Astrocyte (in vitro differentiated cells and primary cell): ENCODE data around the gene RAB26. TPM values are rescaled to one million over a fixed set of nuclear protein-coding genes. Genes with fewer than 3 reads are reported as not detected.

ENCODE experiments used
- DNase-seq: peaks from one replicate; pipeline ENCODE4 v3.0.0-alpha.2; 2010; ENCODE audit warnings: low read depth
- FAIRE-seq: peaks from 2 replicates; lab custom pipeline; 2011; peaks lifted over from hg19 to GRCh38; lab: Jason Lieb, UNC
- H2AFZ ChIP-seq: 2 replicates; pipeline ENCODE4 v1.6.0; 2012; ENCODE audit warnings: low read depth, low read length, inconsistent platforms
- H3K27ac ChIP-seq: 2 replicates; pipeline ENCODE4 v1.5.1; 2011; ENCODE audit warnings: low read depth, low read length, inconsistent platforms
- H3K27me3 ChIP-seq: 2 replicates; pipeline ENCODE4 v1.6.0; 2011; ENCODE audit warnings: low read length, inconsistent platforms; ENCODE audit not compliant: insufficient read depth
- H3K36me3 ChIP-seq: 2 replicates; pipeline ENCODE4 v1.5.1; 2011; ENCODE audit warnings: low read length, inconsistent platforms; ENCODE audit not compliant: insufficient read depth
- H3K4me1 ChIP-seq: 2 replicates; pipeline ENCODE4 v1.5.1; 2011; ENCODE audit warnings: low read length, inconsistent platforms; ENCODE audit not compliant: insufficient read depth
- H3K4me2 ChIP-seq: 2 replicates; pipeline ENCODE4 v1.6.0; 2012; ENCODE audit warnings: low read length, inconsistent platforms
- H3K4me3 ChIP-seq: 2 replicates; pipeline ENCODE4 v1.5.1; 2011; ENCODE audit warnings: low read depth, mild to moderate bottlenecking, low read length, inconsistent platforms; ENCODE audit not compliant: insufficient read depth
- H3K79me2 ChIP-seq: 2 replicates; pipeline ENCODE4 v1.6.0; 2012; ENCODE audit warnings: mild to moderate bottlenecking, low read length, inconsistent platforms; ENCODE audit not compliant: insufficient read depth
- H3K9ac ChIP-seq: 2 replicates; pipeline ENCODE4 v1.6.0; 2012; ENCODE audit warnings: mild to moderate bottlenecking, low read length, inconsistent platforms
- H3K9me3 ChIP-seq: 2 replicates; pipeline ENCODE4 v1.5.1; 2012; ENCODE audit warnings: low read depth, mild to moderate bottlenecking, low read length, inconsistent platforms; ENCODE audit not compliant: insufficient read depth
- H4K20me1 ChIP-seq: 2 replicates; pipeline ENCODE4 v1.6.0; 2012; ENCODE audit warnings: low read length, inconsistent platforms; ENCODE audit not compliant: insufficient read depth
- H3K27ac Mint-ChIP-seq: one replicate; pipeline ENCODE4 v1.8.0; 2021; ENCODE audit warnings: mild to moderate bottlenecking, mixed read lengths; ENCODE audit not compliant: unreplicated experiment
- H3K27me3 Mint-ChIP-seq: one replicate; pipeline ENCODE4 v1.8.0; 2021; ENCODE audit warnings: low read depth, mixed read lengths; ENCODE audit not compliant: unreplicated experiment
- H3K36me3 Mint-ChIP-seq: one replicate; pipeline ENCODE4 v1.8.0; 2021; ENCODE audit warnings: low read depth, mixed read lengths; ENCODE audit not compliant: unreplicated experiment
- H3K4me1 Mint-ChIP-seq: one replicate; pipeline ENCODE4 v1.8.0; 2021; ENCODE audit warnings: low read depth, mixed read lengths; ENCODE audit not compliant: unreplicated experiment
- H3K4me3 Mint-ChIP-seq: one replicate; pipeline ENCODE4 v1.8.0; 2021; ENCODE audit warnings: mild to moderate bottlenecking, moderate library complexity, mixed read lengths; ENCODE audit not compliant: unreplicated experiment
- H3K9me3 Mint-ChIP-seq: one replicate; pipeline ENCODE4 v1.8.0; 2021; ENCODE audit warnings: mild to moderate bottlenecking, mixed read lengths; ENCODE audit not compliant: unreplicated experiment
- EZH2 ChIP-seq: IDR thresholded peaks from 2 replicates; pipeline ENCODE4 v1.6.1; 2012; ENCODE audit warnings: mild to moderate bottlenecking, low read length, inconsistent platforms; ENCODE audit not compliant: insufficient read depth
- total RNA-seq: library from RNA; stranded (reverse); gene quantifications from 2 replicates; pipeline ENCODE4 v1.2.1, GENCODE V29; 2021
- TF ChIP-seq, protein P1 (sequence below): IDR thresholded peaks from 2 replicates; pipeline ENCODE4 v1.5.1; 2011; ENCODE audit warnings: low read depth, mild to moderate bottlenecking, inconsistent platforms, low read length, moderate library complexity; ENCODE audit not compliant: insufficient read depth

RAB26 gene
- total RNA-seq, 1 donor from 2014 or later: 1.4 TPM

DNA sequence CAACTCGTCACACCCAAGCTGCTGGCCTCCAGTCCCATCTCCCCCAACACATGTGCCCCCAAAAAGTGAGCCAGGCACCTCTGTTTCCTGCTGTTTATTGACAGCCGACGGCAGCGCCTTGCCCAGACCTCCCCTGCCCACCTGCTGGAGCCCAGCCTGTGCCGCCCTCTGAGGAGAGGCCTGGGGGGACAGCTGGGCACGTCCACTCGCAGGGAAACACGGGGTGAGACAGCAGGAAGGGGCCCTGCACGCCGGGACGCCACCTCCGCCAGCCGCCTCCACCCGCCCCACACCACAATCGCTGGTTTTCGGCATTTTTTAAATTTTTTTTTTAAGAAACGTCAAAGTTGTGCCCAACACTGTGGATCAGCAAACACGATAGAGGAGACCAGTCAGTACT, 28.7 kb downstream of the RAB26 start:
- no peaks in the 10 kb centered on the region for H3K27me3 ChIP-seq
- Mint-ChIP-seq H3K9me3 (no peaks in the 10 kb centered on the region), H3K27me3 (no peaks in the 10 kb centered on the region), H3K36me3 (peaks cover 3% of the 10 kb centered on the region), H3K27ac (no peak overlapping the region), H3K4me3 (no peak overlapping the region), H3K4me1 (no peaks in the 10 kb centered on the region)
- TF ChIP-seq, protein P1, sequence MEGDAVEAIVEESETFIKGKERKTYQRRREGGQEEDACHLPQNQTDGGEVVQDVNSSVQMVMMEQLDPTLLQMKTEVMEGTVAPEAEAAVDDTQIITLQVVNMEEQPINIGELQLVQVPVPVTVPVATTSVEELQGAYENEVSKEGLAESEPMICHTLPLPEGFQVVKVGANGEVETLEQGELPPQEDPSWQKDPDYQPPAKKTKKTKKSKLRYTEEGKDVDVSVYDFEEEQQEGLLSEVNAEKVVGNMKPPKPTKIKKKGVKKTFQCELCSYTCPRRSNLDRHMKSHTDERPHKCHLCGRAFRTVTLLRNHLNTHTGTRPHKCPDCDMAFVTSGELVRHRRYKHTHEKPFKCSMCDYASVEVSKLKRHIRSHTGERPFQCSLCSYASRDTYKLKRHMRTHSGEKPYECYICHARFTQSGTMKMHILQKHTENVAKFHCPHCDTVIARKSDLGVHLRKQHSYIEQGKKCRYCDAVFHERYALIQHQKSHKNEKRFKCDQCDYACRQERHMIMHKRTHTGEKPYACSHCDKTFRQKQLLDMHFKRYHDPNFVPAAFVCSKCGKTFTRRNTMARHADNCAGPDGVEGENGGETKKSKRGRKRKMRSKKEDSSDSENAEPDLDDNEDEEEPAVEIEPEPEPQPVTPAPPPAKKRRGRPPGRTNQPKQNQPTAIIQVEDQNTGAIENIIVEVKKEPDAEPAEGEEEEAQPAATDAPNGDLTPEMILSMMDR: no peak
- TF ChIP-seq EZH2: no peak
- DNase-seq (no peak), FAIRE-seq (no peak)
- H3K79me2 ChIP-seq: no peaks in the 10 kb centered on the region
- H3K4me2 ChIP-seq: no peak overlapping the region
- H3K9me3 ChIP-seq: no peaks in the 10 kb centered on the region
- no peaks in the 10 kb centered on the region for H3K36me3 ChIP-seq
- no peaks in the 10 kb centered on the region for H3K4me1 ChIP-seq
- no peak overlapping the region for H2AFZ ChIP-seq
- H3K27ac ChIP-seq: no peak overlapping the region
- peaks cover 12% of the 10 kb centered on the region for H4K20me1 ChIP-seq
- H3K9ac ChIP-seq: no peak overlapping the region
- no peak overlapping the region for H3K4me3 ChIP-seq

- H3K27me3 Mint-ChIP-seq: no peaks in the 10 kb centered on the region
- DNase-seq (no peak), FAIRE-seq (no peak)
- no peak overlapping the region for H3K4me3 ChIP-seq
- H2AFZ ChIP-seq: no peak overlapping the region
- no peak overlapping the region for H3K4me3 Mint-ChIP-seq
- H3K9ac ChIP-seq: no peak overlapping the region
- H3K27me3 ChIP-seq: no peaks in the 10 kb centered on the region
- no peak overlapping the region for H3K4me2 ChIP-seq
- TF ChIP-seq, protein P1: no peak
- TF ChIP-seq EZH2: no peak
- H3K4me1 ChIP-seq: no peaks in the 10 kb centered on the region
- H3K36me3 Mint-ChIP-seq: peaks cover 5% of the 10 kb centered on the region
- no peaks in the 10 kb centered on the region for H3K36me3 ChIP-seq
- H4K20me1 ChIP-seq: peaks cover 12% of the 10 kb centered on the region
- no peak overlapping the region for H3K27ac ChIP-seq
- H3K27ac Mint-ChIP-seq: no peak overlapping the region
- H3K9me3 ChIP-seq: no peaks in the 10 kb centered on the region
- H3K79me2 ChIP-seq: no peaks in the 10 kb centered on the region
- no peaks in the 10 kb centered on the region for H3K4me1 Mint-ChIP-seq
- no peaks in the 10 kb centered on the region for H3K9me3 Mint-ChIP-seq
Measured at GRCh38 chr16:2177561-2177960, 29.1 kb downstream of the RAB26 start.

DNA sequence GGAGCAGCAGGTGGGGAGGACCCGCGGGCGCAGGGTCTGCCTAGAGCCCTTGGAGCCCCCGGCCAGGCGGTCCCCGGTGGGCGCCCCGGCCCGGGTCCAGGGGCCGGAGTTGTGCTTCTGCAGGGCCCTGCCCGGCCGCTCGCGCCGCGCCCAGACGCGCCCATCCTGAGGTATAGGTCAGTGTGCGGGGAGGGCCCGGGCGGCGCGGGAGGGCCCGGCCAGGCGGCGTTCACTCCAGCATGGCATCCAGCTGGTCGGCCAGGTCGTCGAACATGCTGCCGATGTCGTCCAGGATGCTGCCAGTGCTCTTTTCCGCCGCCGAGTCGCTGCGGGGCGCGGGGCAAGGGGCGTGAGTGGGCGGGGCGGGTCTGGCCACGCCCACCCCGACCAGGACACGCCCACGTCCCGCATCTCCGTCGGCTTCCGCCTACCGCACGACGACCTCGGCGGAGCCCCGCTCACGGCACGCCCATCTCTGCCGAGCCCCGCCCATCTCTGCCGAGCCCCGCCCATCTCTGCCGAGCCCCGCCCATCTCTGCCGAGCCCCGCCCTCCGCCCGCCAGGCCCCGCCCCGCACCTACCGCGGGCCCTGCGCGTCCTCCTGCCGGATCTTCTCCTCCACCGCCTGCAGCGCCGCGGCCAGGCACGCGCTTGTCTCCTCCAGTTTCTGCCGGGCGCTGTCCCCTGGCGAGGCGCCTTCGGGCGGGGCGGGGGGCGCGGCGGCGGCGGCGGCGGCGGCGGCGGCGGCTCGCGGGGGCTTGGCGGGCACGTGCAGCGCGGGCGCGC, 30.1 kb downstream of the RAB26 start:
- no peak for FAIRE-seq
- Mint-ChIP-seq H3K4me1 (no peaks in the 10 kb centered on the region), H3K9me3 (no peaks in the 10 kb centered on the region), H3K36me3 (peaks cover 5% of the 10 kb centered on the region), H3K27ac (no peak overlapping the region), H3K27me3 (no peaks in the 10 kb centered on the region), H3K4me3 (no peak overlapping the region)
- no peaks in the 10 kb centered on the region for H3K36me3 ChIP-seq
- no peaks in the 10 kb centered on the region for H3K4me1 ChIP-seq
- H3K4me2 ChIP-seq: no peak overlapping the region
- no peak overlapping the region for H3K27ac ChIP-seq
- TF ChIP-seq, protein P1: no peak
- TF ChIP-seq EZH2: no peak
- H4K20me1 ChIP-seq: peaks cover 12% of the 10 kb centered on the region
- H3K9me3 ChIP-seq: no peaks in the 10 kb centered on the region
- no peak overlapping the region for H3K4me3 ChIP-seq
- DNase-seq: no peak
- no peaks in the 10 kb centered on the region for H3K27me3 ChIP-seq
- no peak overlapping the region for H3K9ac ChIP-seq
- no peak overlapping the region for H2AFZ ChIP-seq
- H3K79me2 ChIP-seq: no peaks in the 10 kb centered on the region
